RWPE2 (cell line): Measurements from ENCODE around the gene STAB1.

Experiments used
- ATAC-seq: fragments of 200-7000 bp; cut with Tn5 transposase; 3 replicates; pipeline ENCODE4 v1.9.1; 2021; ENCODE audit warnings: low read depth
- DNase-seq: peaks from one replicate; pipeline ENCODE4 v3.0.0-alpha.2; 2020; ENCODE audit warnings: low spot score
- H3K27ac ChIP-seq: fragments of 450-650 bp; 2 replicates; pipeline ENCODE4 v1.5.1; 2017; ENCODE audit warnings: mild to moderate bottlenecking; ENCODE audit not compliant: poor library complexity, severe bottlenecking
- H3K27me3 ChIP-seq: fragments of 250-450 bp; sonication (Bioruptor Pico); 2 replicates; pipeline ENCODE4 v1.5.1; 2021; ENCODE audit warnings: mild to moderate bottlenecking, moderate library complexity; ENCODE audit not compliant: insufficient read depth, poor library complexity, severe bottlenecking
- H3K36me3 ChIP-seq: fragments of 250-450 bp; sonication (Bioruptor Pico); 2 replicates; pipeline ENCODE4 v1.5.1; 2020; ENCODE audit warnings: low read depth, mild to moderate bottlenecking, moderate library complexity
- H3K4me1 ChIP-seq: fragments of 250-450 bp; sonication (Bioruptor Pico); 2 replicates; pipeline ENCODE4 v1.5.1; 2021; ENCODE audit warnings: mild to moderate bottlenecking, moderate library complexity; ENCODE audit not compliant: insufficient read depth, poor library complexity, severe bottlenecking
- H3K4me3 ChIP-seq: fragments of 250-450 bp; sonication (Bioruptor Pico); 2 replicates; pipeline ENCODE4 v1.5.1; 2021; ENCODE audit warnings: mild to moderate bottlenecking, moderate library complexity; ENCODE audit not compliant: severe bottlenecking
- H3K9me3 ChIP-seq: fragments of 250-450 bp; sonication (Bioruptor Pico); 2 replicates; pipeline ENCODE4 v1.5.1; 2021; ENCODE audit warnings: mild to moderate bottlenecking, moderate library complexity; ENCODE audit not compliant: severe bottlenecking
- TF ChIP-seq, protein P1 (sequence below): fragments of 450-650 bp; IDR thresholded peaks from one replicate; pipeline ENCODE4 v1.5.1; 2017; ENCODE audit warnings: mild to moderate bottlenecking, moderate library complexity; ENCODE audit not compliant: poor library complexity, severe bottlenecking

STAB1 gene

DNA sequence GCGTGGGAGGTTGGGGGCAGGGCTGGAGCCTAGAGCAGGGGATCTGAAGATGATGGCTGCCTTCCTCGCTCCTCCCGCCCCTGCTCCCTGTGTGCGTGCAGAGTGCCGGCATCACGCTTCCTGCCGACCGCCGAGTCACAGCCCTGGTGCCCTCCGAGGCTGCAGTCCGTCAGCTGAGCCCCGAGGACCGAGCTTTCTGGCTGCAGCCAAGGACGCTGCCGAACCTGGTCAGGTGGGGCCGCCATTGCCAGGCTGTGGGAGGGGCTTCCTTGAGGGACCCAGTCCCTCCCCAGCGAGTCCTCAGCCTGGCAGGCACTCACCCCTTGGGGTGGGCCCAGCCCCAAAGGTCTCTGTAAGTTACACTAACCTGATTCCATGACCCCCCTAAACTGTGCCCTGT, 17.6 kb downstream of the STAB1 start:
- no peaks in the 10 kb centered on the region for H3K4me1 ChIP-seq
- H3K36me3 ChIP-seq = no peaks in the 10 kb centered on the region
- TF ChIP-seq, protein P1, sequence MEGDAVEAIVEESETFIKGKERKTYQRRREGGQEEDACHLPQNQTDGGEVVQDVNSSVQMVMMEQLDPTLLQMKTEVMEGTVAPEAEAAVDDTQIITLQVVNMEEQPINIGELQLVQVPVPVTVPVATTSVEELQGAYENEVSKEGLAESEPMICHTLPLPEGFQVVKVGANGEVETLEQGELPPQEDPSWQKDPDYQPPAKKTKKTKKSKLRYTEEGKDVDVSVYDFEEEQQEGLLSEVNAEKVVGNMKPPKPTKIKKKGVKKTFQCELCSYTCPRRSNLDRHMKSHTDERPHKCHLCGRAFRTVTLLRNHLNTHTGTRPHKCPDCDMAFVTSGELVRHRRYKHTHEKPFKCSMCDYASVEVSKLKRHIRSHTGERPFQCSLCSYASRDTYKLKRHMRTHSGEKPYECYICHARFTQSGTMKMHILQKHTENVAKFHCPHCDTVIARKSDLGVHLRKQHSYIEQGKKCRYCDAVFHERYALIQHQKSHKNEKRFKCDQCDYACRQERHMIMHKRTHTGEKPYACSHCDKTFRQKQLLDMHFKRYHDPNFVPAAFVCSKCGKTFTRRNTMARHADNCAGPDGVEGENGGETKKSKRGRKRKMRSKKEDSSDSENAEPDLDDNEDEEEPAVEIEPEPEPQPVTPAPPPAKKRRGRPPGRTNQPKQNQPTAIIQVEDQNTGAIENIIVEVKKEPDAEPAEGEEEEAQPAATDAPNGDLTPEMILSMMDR = no peak
- no peaks in the 10 kb centered on the region for H3K27me3 ChIP-seq
- ATAC-seq = no peak
- no peak for DNase-seq
- no peak overlapping the region for H3K27ac ChIP-seq
- H3K9me3 ChIP-seq = no peaks in the 10 kb centered on the region
- no peak overlapping the region for H3K4me3 ChIP-seq

DNA sequence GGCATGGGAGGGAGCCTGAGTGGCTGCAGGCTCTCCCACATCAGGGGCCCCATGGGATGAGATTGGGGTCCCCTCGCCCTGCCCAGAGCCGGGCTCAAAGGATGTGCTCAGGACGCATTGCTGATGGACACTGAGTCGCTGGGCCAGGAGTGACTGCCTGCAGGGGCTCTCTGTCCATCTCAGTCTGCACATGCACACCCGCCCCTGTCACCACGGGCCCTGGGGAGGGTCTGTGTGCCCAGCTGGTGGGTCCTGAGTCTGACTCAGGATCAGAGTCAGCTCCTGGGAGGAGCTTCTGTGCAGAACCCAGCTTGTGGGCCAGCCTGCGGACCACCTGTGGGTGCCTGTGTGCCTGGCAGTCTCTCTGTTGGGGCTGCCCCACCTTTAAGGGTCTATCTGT, 18.1 kb downstream of the STAB1 start:
- Histone ChIP-seq H3K4me1 (no peaks in the 10 kb centered on the region), H3K4me3 (no peak overlapping the region), H3K9me3 (no peaks in the 10 kb centered on the region), H3K27ac (no peak overlapping the region), H3K27me3 (no peaks in the 10 kb centered on the region), H3K36me3 (no peaks in the 10 kb centered on the region)
- ATAC-seq (no peak), DNase-seq (no peak)
- TF ChIP-seq, protein P1 = no peak

GRCh38 chr3:52514576-52514975, 19.4 kb downstream of the STAB1 start:
- ATAC-seq (no peak), DNase-seq (no peak)
- TF ChIP-seq, protein P1 = no peak
- H3K4me1 ChIP-seq = no peaks in the 10 kb centered on the region
- no peaks in the 10 kb centered on the region for H3K9me3 ChIP-seq
- no peaks in the 10 kb centered on the region for H3K36me3 ChIP-seq
- no peak overlapping the region for H3K27ac ChIP-seq
- H3K27me3 ChIP-seq = no peaks in the 10 kb centered on the region
- H3K4me3 ChIP-seq = no peak overlapping the region

DNA sequence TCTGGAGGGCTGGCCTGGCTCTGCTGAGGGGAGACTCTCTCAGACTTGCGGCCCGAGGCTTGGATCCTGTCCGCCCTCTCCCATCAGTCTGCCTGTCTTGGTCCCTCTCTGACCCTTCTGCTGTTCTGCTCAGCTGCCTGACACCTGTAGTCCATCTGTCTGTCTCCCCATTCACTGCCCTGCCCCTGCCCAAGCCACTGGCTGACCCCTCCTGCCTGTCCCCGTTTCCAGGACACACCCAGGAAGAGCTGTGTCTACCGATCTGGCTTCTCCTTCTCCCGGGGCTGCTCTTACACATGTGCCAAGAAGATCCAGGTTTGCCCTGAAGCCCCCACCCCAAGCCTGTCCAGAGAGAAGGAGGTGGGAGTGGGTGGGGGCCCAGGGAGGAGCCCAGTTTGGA, 20.1 kb downstream of the STAB1 start:
- H3K4me1 ChIP-seq = no peaks in the 10 kb centered on the region
- DNase-seq (no peak), ATAC-seq (no peak)
- no peaks in the 10 kb centered on the region for H3K27me3 ChIP-seq
- TF ChIP-seq, protein P1 = no peak
- no peak overlapping the region for H3K4me3 ChIP-seq
- no peaks in the 10 kb centered on the region for H3K36me3 ChIP-seq
- H3K27ac ChIP-seq = no peak overlapping the region
- H3K9me3 ChIP-seq = no peaks in the 10 kb centered on the region

- ATAC-seq (no peak), DNase-seq (no peak)
- no peaks in the 10 kb centered on the region for H3K27me3 ChIP-seq
- no peaks in the 10 kb centered on the region for H3K9me3 ChIP-seq
- no peak overlapping the region for H3K4me3 ChIP-seq
- no peaks in the 10 kb centered on the region for H3K36me3 ChIP-seq
- TF ChIP-seq, protein P1 = no peak
- H3K27ac ChIP-seq = no peak overlapping the region
- no peaks in the 10 kb centered on the region for H3K4me1 ChIP-seq
These were observed 21.5 kb downstream of the STAB1 start for GRCh38 chr3:52516509-52517195.
